GM12872 (cell line): ENCODE data around the gene PHC2.

Experiments used
- CTCF ChIP-seq: IDR thresholded peaks from 3 replicates; pipeline ENCODE4 v1.5.1; 2011; ENCODE audit warnings: low read depth, mild to moderate bottlenecking, low read length, moderate library complexity; ENCODE audit not compliant: insufficient read depth

PHC2 gene

DNA sequence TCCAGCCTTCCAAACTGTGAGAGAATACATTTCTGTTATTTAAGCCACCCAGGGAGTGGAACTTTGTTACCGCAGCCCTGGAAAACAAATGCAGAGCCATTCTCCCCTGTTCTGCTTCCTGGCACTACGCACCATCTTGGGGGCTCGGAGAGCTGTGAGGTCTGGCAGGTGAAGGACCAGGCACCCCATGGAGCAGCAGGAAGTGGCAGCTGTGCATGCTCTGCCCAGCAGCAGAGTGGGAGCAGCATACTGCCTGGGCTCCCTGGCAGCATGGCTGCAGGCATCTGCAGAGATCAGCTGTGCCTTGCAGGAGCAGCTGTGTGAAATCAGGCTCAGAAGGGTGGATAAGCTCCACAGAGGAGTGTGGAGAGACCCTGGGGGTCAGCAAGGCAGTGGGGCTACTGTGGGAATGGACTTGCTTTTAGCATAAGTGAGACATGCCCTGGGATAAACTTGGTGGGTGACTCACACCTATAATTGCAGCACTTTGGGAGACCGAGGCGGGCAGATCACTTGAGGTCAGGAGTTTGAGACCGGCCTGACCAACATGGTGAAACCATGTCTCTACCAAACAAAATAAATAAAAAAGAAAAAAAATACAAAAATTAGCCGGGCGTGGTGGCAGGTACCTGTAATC, 23.9 kb upstream of the PHC2 start:
- no peak for TF ChIP-seq CTCF

- no peak for TF ChIP-seq CTCF
Observed at GRCh38 chr1:33446590-33446989, 15.7 kb upstream of the PHC2 start.

GRCh38 chr1:33445108-33445507, 14.2 kb upstream of the PHC2 start:
- TF ChIP-seq CTCF = no peak

DNA sequence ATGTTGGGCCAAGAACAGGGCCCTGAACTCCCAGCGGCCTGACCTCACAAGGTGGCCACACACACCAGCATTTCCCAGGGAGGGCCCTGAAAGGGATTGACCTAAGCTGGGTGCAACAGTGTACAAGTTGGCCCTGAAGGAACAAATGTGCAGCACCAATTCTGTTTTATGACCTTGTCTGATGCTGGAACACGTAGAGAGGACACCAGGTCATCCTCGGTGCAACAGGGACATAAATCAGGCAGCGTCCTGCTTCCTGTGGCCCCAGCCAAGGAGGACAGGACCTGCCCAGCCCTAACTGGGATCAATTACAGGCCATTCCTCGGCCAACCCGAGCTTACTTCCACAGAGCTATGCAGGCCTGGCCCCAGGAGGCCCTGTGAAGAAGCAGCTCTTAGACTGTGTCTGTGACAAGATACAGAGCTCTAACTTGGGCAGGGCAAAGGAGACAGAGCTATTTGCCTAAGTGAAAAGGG, 12.8 kb upstream of the PHC2 start:
- TF ChIP-seq CTCF = no peak

GRCh38 chr1:33443080-33443704, 12.3 kb upstream of the PHC2 start:
- no peak for TF ChIP-seq CTCF

GRCh38 chr1:33442141-33442540, 11.2 kb upstream of the PHC2 start:
- no peak for TF ChIP-seq CTCF

DNA sequence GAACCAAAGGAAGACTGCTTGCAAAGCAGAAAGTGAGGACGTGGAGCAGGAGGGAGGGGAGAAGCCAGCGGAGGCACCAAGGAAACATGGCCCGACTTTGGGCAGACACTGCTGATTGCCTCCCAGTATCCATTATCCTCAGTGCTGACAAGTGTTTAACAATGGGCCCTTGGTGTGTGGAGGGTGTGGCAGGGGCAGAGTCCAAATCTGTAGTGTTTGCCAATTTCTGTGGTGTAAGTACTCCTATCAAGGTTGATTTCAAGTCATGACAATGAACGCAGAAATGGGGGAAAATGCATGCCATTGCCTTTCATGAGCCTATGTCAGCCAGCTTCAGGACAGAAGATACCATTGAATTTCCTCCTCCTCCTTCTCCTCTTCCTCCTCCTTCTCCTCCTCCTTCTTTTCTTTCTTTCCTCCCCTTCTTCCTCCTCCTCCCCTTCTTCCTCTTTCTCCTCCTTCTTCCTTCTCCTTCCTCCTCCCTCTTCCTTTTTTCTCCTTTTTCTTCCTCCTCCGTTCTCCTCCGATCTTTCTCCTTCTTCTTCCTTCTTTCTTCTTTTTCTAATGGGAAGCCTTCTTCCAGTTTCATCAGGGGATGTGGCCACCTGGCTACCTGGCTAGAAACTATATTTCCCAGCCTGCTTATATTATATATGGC, 10.3 kb upstream of the PHC2 start:
- no peak for TF ChIP-seq CTCF
